Esophagus squamous epithelium (tissue), 5 donors: Measurements from ENCODE around the gene GIGYF2. TPM values are rescaled to one million over a fixed set of nuclear protein-coding genes. Genes with fewer than 3 reads are reported as not detected.

ENCODE experiments used
- DNase-seq: peaks from one replicate; lab custom pipeline; 2025; lab: John Stamatoyannopoulos, UW
- H3K27ac ChIP-seq, 4 donors: fragments of 200-600 bp; sonication (generic); one replicate each; pipeline ENCODE4 v1.5.1; 2016 to 2019; ENCODE audit warnings: mild to moderate bottlenecking in 1 of 4
- H3K27me3 ChIP-seq, 4 donors: fragments of 200-600 bp; sonication (generic); 1 replicate in 3 of 4; 2 replicates in 1 of 4; pipeline versions ENCODE4 v1.5.1 to v1.6.0; 2017 to 2021; ENCODE audit warnings: antibody characterized with exemption in 1 of 4
- H3K36me3 ChIP-seq, 3 donors: fragments of 200-600 bp; sonication (generic); one replicate each; pipeline ENCODE4 v1.5.1; 2016 to 2019
- H3K4me1 ChIP-seq, 3 donors: fragments of 200-600 bp; sonication (generic); one replicate each; pipeline ENCODE4 v1.5.1; 2017 to 2019
- H3K4me3 ChIP-seq, 4 donors: fragments of 200-600 bp; sonication (generic); 1 replicate in 3 of 4; 2 replicates in 1 of 4; pipeline ENCODE4 v1.5.1; 2016 to 2019; ENCODE audit warnings: mild to moderate bottlenecking in 2 of 4, moderate library complexity in 1 of 4
- H3K9me3 ChIP-seq, 3 donors: fragments of 200-600 bp; sonication (generic); one replicate each; pipeline ENCODE4 v1.5.1; 2016 to 2019
- POLR2A ChIP-seq, 4 donors: fragments of 450-650 bp; IDR thresholded peaks; one replicate each; pipeline ENCODE4 v1.6.1; 2017; ENCODE audit warnings: antibody characterized with exemption in 4 of 4, mild to moderate bottlenecking in 4 of 4, moderate library complexity in 3 of 4
- WGBS, 2 donors: methylation state at CpG; one replicate each; pipeline ENCODE4 v1.1.5; 2018; 5-methylcytosine and 5-hydroxymethylcytosine counted together
- intact Hi-C: fragments of 100-400 bp; cut with DNase I; formaldehyde crosslinking; loops from one replicate; pipeline ENCODE4 v1.15.0; 2022
- total RNA-seq, 4 donors: library from RNA; depleted of rRNA; stranded (reverse); fragments of >200 nt; gene quantifications; one replicate each; pipeline ENCODE4 v1.1.0, GENCODE V29; 2016
- TF ChIP-seq, protein P1 (sequence below), 6 experiments: fragments of 450-650 bp in 4 of 6; fragments of 200-600 bp in 2 of 6; sonication (generic) in 2 of 6; IDR thresholded peaks; one replicate each; pipeline ENCODE4 v1.5.1; 2016 to 2019; ENCODE audit warnings: antibody characterized with exemption in 6 of 6, mild to moderate bottlenecking in 4 of 6, moderate library complexity in 4 of 6
- donor health status: DM: yes; HTN: yes; CAD: no.

The GIGYF2 gene
- total RNA-seq, 4 donors from 2014 or later: 48.7 to 79.0 (median 62.0) TPM

GRCh38 chr2:232873909-232874641 is 176.9 kb downstream of the GIGYF2 start:
- Histone ChIP-seq H3K4me3 (no peak overlapping the region), H3K4me1 (peaks cover 8 to 32% (median 18%) of the 10 kb centered on the region in 3 donors), H3K9me3 (no peaks in the 10 kb centered on the region), H3K36me3 (peaks cover 0 to 3% (median 0%) of the 10 kb centered on the region in 3 donors), H3K27me3 (peaks cover 0 to 34% (median 0%) of the 10 kb centered on the region in 4 donors), H3K27ac (no peak overlapping the region)
- intact Hi-C loops: no loop called here
- TF ChIP-seq, protein P1, sequence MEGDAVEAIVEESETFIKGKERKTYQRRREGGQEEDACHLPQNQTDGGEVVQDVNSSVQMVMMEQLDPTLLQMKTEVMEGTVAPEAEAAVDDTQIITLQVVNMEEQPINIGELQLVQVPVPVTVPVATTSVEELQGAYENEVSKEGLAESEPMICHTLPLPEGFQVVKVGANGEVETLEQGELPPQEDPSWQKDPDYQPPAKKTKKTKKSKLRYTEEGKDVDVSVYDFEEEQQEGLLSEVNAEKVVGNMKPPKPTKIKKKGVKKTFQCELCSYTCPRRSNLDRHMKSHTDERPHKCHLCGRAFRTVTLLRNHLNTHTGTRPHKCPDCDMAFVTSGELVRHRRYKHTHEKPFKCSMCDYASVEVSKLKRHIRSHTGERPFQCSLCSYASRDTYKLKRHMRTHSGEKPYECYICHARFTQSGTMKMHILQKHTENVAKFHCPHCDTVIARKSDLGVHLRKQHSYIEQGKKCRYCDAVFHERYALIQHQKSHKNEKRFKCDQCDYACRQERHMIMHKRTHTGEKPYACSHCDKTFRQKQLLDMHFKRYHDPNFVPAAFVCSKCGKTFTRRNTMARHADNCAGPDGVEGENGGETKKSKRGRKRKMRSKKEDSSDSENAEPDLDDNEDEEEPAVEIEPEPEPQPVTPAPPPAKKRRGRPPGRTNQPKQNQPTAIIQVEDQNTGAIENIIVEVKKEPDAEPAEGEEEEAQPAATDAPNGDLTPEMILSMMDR (IDR thresholded peaks at IDR 0.05): no peak
- TF ChIP-seq POLR2A (IDR thresholded peaks at IDR 0.05): no peak
- WGBS, 2 donors: 57 to 76% methylated on average over 4 to 5 of the region's 6 CpGs
- no peak for DNase-seq

DNA sequence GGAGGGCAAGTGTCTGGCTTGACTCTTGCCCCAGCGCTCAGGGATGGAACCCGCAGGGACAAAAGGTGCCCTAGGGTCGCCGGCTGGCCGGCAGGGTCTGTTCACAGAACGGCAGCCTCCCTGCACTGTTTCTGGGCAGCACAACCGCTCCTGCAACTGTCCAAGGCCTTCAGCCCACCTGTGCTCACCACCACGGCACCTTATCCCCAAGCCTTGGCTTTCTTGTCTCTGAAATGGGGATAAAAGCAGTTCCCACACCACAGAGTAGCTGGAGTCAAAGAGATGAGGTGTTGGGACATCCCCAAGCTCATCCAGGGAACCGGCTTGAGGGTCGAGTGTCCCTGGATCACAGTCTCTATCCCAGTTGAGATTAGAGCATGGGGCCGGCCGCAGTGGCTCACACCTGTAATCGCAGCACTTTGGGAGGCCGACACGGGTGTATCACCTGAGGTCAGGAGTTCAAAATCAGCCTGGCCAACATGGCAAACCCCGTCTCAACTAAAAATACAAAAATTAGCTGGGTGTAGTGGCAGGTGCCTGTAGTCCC is 177.6 kb downstream of the GIGYF2 start:
- WGBS, 2 donors: 80 to 90% methylated on average over 1 to 2 of the region's 16 CpGs
- TF ChIP-seq, protein P1 (IDR thresholded peaks at IDR 0.05): no peak
- TF ChIP-seq POLR2A (IDR thresholded peaks at IDR 0.05): no peak
- H3K36me3 ChIP-seq: peaks cover 0 to 3% (median 0%) of the 10 kb centered on the region in 3 donors
- peaks cover 8 to 32% (median 18%) of the 10 kb centered on the region in 3 donors for H3K4me1 ChIP-seq
- intact Hi-C loops: no loop called here
- H3K9me3 ChIP-seq: no peaks in the 10 kb centered on the region
- DNase-seq: no peak
- no peak overlapping the region for H3K27ac ChIP-seq
- H3K27me3 ChIP-seq: peaks cover 0 to 34% (median 0%) of the 10 kb centered on the region in 4 donors
- H3K4me3 ChIP-seq: no peak overlapping the region

DNA sequence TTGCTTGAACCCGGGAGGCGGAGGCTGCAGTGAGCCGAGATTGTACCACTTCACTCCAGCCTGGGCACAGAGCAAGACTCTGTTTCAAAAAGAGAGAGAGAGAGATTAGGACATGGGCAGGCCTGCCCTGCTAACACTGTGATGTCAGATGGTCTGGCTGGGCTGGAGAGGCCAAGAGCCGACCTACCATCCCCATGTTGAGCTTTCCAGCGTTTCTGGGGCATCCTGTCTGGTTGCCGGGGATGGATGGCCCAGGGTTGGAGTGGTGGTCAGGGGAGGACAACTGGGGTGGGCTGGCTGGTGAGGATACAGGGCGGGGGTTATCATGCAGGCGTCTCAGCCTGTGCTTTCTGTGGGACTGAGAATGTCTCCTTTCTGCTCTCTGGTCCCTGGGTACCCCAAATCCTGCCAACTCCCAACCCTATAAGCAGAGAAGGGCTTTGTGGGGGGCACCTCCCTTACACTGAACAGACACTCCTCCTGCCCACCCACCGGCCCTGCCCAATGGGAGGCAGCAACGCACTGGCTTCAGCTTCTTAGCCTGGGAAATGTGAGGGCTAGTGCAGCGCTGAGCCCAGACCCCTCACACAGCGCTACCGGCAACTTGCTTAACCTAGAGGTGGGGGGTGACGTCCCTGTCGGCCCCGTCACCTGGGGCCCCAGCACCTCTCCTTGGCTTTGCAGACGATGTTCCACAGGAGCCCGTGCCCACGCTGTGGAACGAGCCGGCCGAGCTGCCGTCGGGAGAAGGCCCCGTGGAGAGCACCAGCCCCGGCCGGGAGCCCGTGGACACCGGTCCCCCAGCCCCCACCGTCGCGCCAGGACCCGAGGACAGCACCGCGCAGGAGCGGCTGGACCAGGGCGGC is 178.4 kb downstream of the GIGYF2 start:
- intact Hi-C loops: no loop called here
- 50 to 79% methylated on average over 1 to 4 of the region's 37 CpGs for WGBS, 2 donors
- H3K4me3 ChIP-seq: peak overlapping the region; percentile 46 to 76 (median 56)
- DNase-seq: no peak
- peak overlapping the region in 2 of 4 donors; percentile 37 to 44 for H3K27ac ChIP-seq
- TF ChIP-seq, protein P1 (IDR thresholded peaks at IDR 0.05): no peak
- TF ChIP-seq POLR2A (IDR thresholded peaks at IDR 0.05): no peak
- H3K36me3 ChIP-seq: peaks cover 0 to 3% (median 0%) of the 10 kb centered on the region in 3 donors
- no peaks in the 10 kb centered on the region for H3K9me3 ChIP-seq
- peaks cover 8 to 32% (median 18%) of the 10 kb centered on the region in 3 donors for H3K4me1 ChIP-seq
- H3K27me3 ChIP-seq: peaks cover 0 to 34% (median 0%) of the 10 kb centered on the region in 4 donors

GRCh38 chr2:232876161-232876977 is 179.2 kb downstream of the GIGYF2 start:
- Histone ChIP-seq H3K36me3 (peaks cover 0 to 3% (median 0%) of the 10 kb centered on the region in 3 donors), H3K9me3 (no peaks in the 10 kb centered on the region), H3K27me3 (peaks cover 0 to 34% (median 0%) of the 10 kb centered on the region in 4 donors), H3K4me3 (peak overlapping the region; percentile 46 to 76 (median 56)), H3K27ac (peak overlapping the region in 2 of 4 donors; percentile 37 to 44), H3K4me1 (peaks cover 8 to 32% (median 18%) of the 10 kb centered on the region in 3 donors)
- DNase-seq: no peak
- TF ChIP-seq, protein P1 (IDR thresholded peaks at IDR 0.05): peak in 1 of 6 experiments; percentile 16
- TF ChIP-seq POLR2A (IDR thresholded peaks at IDR 0.05): no peak
- intact Hi-C loops: no loop called here
- 0% methylated on average over 13 of the region's 119 CpGs; no CpG with 5 or more reads in 1 of the 2 donors for WGBS, 2 donors
